HG03039 (cell line): ENCODE results near the gene KRT31.
"Not testable (repeated sequence)": the region's sequence is repeated elsewhere in the genome, so short reads cannot be mapped to it uniquely, and the experiment has no call there.

Source experiments
- ATAC-seq: cut with Tn5 transposase; IDR thresholded peaks from one replicate; pipeline ENCODE4 v1.9.1; 2021; ENCODE audit warnings: mild to moderate bottlenecking, moderate library complexity; ENCODE audit not compliant: unreplicated experiment

The KRT31 gene

DNA sequence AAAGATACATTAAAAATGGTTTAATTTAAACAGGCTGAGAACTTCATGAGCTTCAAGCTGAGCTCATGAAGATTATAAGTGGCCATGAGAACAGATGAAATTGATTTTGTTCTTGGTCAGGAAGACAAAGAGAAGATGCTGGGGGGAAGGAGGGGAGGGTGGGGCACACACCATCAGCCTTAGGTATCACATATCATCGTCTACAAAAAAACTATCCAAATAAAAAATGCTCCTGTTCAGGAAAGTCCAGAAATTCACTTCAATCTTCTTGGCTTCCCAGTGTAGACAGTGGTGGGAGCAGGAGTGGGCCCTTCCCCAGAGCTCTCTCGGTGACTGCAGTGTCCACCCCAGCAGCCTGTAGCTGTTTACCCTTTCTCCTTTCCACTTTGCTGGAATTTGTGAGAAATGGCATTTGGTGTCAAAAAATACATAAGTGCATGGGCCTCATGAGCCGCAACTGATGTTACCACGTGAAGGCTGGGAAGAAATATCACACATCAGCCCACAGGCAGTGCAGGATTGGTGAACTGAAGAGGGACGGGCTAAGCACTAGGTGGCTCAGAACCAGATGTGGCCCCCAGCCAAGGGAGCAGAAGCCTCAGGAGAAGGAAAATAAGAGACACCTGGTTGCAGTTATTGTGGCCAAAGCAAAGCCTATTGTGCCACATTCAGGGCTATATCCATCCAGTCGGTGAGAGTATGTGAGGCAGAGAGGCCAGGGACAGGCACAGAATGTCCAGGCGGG is 20.9 kb upstream of the KRT31 start:
- ATAC-seq: no peak

DNA sequence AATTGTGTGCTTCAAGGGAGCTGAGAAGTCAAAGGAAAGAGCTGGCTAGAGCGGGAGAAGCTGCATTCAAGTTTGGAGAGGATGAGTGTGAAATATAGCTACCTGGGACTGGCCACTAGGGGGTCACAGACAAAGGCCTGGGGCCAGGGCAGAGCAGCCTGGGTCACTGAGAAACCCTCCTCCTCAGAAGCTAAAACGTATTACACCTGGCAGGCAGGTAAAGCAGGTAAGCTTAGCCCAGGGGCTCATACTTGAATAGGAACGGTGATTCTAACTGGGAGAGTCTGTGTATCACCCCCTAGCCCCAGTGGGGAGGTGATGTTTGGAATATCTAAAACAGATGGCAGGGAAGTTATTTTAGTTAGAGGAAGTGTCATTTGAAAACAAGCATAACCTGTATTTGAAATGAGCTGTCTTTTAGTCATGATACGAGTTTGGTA is 20.2 kb upstream of the KRT31 start:
- no peak for ATAC-seq

DNA sequence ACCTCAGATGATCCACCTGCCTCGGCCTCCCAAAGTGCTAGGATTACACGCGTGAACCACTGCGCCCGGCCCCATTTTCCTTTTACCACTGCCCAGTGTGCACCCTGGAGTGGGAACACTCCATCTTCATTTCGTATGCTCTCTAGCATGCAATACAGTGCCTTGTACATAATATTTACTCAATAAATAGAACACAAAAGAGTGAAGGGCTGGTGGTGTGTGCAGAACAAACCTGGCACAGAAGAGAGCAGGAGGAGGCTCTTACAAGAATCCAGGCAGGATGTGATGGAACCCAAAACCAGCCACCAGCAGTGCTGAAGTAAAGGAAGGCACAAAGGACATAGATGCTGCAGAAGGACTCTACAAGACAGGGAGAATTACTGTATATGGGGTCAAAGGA is 19.7 kb upstream of the KRT31 start:
- no peak for ATAC-seq

DNA sequence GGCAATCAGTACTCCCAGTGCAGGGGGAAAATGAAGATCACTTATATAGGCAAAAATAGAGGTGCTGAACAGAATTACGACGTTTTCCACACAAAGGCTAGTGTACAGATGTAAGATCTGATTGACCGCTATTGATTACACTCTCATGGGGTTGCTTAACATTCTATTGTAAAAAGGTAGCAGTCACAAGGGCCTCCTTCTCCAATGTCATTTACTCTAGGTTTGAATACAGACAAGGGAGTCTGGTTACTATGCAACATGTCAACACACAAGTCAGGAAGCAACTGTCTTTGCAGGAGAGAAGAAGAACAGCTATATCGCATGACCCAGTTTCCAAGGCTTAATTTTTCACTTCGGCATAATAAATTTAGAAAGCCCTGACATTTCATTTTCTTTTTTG is 19.1 kb upstream of the KRT31 start:
- no peak for ATAC-seq

DNA sequence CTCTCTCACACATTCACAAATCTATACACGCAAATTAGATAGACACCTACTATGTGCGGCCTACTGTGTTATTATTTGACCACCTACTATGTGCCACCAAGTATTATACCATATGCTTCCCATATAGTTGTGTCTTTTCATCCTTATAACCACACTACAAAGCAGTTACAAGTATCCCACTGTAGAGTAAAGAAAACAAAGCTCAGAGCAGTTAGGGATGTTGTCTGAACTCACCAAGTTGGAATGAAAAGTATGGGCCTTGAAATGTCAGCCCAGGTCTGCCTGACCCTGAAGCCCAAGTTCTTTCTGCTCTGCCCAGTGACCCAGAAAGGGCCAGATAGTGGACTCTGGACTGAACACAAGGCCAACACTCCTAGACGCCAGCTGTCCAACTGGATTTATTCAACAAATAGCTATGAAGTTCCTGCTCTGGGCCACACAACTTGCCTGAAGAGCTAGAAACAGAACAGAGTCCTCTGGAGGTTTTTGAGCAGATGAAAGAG is 18.5 kb upstream of the KRT31 start:
- no peak for ATAC-seq

DNA sequence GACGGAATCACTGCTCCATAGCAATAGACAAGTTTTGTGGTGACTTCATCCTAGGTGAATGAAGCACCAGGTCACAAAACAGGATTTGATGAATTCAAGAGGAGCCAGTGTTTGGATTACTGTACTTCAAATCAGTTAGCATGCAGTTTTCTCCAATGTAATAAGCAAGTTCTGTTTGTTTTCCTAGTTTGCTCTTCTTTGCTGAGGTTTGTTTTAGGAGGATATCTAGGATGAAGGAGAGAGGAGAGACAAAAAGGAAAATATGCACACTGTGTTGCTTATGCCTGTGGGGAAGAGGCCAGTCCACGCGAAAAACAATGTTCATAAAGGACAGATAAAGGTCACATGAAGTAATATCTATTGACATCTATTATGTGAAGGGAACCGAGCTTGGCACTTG is 18.0 kb upstream of the KRT31 start:
- no peak for ATAC-seq

DNA sequence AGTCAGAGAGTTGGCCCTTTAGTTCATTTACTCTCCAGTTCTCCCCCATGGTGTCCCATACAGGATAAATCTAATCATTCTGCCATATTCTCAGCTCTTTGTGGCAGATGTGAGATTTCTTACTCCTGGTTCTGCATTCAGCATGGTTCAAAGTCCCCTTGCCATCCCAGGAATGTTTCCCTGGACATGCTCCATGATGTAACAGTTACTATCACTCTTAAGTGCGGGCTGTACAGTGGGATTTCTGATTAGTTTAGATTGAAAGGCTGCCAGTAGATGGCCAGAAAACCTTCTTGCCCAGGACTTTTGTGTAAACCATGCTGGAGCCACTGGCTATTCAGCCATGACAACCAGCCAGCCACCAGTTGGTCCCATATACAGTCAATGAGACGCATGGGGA is 16.6 kb upstream of the KRT31 start:
- ATAC-seq: no peak

DNA sequence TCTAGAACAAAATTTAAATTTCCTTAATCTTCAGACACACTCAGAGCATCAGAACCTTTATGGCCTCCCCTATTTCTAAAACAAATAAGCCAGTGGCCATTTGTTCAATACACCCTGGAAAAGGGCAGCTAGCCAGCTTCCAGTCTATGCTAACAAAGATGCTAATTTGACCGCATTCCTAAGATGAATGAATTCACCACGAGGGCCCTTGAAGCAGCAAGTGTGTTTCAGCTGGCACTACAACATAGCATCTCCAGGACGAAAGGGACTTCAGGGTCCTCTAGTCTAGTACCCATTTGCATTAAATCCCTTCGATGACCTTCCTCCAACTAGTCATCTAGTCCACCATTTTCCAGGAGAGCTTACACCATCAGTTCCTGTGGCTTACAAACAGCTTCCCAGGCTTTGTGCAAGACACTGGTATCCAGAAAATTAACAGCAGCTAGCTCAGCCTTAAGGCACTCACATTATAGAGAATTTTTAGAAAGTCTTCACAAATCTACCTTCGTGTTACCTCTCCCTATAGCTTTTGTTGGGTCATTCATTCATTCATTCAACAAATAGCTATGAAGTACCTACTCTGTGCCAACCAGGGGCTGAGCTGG is 16.0 kb upstream of the KRT31 start:
- no peak for ATAC-seq

DNA sequence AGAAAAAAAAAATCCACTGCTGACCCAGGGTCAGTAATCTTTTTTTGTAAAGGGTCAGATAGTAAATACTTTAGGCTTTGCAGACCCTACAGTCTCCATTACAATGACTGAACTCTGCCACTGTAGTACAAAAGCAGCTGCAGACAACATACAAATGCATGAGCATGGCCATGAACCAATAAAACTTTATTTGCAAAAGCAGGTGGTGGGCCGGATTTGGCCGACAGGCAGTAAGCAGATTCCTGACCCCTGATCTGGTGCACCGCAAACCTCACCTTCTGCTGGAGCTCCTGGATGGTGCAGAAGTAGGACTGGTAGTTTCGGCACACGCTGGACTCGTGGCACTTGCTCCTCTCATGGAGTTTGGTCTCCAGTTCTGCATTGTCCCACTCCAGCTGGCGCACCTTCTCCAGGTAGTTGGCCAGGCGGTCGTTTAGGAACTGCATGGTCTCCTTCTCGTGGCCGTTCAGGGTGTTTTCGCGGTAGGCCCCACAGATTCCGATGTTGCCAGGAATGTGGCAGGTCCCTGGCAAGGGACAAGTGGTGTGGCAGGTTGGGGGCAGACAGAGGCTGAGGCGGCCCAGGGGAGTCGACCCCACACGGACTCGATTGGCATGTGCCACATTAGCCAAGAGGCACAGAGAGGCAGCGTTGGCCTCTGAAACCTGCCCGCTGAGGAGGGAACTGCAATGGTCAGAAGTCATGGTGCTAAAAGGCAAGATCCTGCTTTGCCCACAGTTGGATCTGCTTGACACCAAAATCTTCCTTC is 13.8 kb upstream of the KRT31 start:
- no peak for ATAC-seq

DNA sequence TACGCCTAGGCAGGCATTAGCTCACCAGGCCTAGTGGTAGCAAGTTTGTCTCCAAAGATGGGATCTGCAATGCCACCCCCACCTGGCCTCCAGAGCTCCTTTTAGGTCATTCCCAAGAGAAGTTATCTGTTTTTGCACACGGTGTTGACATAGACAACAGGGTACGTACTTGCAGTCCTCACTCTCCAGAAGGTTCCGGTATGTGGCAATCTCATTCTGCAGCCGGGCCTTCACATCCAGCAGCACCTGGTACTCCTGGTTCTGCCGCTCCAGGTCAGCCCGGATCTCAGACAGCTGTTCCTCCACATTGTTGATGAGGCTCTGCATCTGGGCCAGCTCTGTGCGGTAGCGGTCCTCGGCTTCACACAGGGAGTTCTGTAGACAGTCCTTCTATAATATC is 9.8 kb upstream of the KRT31 start:
- no peak for ATAC-seq

DNA sequence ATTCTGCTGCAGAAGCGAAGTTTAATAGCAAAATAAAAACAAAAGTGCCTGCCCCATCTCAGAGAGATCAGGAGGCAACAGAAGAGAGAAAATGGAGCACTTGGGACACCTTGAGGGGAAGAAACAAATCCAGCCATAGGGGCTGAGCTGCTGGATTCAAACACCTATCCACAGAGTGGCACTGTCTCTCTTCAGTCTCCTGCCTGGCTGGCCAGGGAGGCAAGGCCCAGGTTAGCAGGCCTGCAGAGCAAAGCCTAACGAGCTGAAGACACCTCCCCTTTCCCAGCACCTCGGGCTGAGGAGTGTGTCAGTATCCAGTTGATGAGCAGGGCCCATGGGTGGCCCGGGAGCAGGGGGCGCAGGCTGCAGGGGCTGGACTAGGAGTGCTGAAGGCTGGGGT is 8.8 kb upstream of the KRT31 start:
- no peak for ATAC-seq

DNA sequence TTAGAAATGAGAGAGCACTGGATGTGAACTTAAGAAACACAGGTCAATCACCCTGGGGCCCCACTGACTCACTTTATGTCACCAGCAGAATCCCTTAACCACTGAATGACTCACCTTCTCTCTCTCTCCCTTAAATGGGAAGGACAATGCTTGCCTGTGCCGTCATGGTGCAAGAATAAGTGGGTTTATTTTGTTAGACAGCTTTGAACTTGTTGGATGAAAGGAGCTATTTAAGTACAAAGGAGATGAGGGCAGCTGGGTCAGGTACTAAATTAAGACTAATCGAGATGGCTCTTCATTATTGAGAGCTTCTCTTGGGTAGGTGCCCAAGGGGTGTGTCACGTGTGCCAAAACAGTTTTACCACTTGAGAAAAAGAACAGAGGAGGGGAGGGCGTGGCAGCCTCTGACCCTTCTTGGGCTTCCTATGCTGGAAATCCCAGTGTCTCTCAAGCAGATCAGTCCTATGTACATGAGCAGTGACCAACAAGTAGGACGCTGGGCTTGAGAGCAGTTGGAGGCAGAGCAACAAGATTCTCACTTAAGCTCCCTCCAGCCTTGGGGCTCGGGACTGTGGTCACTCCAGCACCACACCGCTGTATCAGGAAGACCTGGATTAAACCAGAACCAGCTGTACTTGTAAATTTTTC is 6.7 kb upstream of the KRT31 start:
- no peak for ATAC-seq

DNA sequence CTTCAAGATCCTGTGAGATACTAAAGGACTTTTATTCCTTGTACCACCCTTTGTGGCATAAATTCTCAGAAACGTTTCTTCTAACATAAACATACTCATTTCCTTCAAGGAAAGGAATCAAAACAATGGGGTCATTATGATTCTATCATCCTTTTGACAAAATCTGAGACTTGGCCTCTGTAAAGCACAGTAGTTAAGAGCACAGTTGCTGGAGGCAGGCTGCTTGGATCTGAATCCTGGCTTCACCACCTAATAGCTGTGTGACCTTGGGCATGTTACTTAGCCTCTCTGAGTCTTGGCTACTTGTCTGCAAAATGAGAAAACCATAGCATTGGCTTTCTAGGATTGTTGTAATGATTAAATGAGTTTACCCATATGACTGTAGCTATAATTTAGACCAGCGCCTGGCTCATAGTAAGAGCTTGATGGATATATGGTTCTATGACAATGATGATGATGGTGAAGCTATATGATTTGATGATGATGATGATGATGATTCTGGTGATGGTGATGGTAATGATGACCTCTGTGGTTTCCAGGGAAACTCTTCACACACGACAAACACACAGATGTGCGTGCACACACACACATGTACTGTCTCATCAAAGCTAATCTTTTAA is 6.1 kb upstream of the KRT31 start:
- no peak for ATAC-seq

DNA sequence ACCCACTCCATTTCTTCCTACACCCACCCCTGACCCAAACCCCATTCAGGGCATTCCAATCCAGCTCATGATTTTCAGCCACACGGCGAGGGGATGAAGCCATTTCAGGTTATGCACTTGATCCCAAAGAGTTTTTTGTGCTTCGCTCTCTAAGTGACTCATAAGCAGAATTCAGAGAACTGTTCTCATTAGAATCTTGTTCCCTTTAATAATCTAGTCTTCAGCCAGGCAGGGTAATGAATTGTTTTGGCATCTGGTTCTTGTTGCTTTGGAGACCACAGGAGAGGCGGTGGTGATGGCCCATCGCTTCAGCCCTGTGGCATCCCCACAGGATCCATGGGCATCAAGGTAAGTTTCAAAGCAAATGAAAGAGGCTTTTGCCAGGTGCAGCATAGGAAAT is 4.8 kb upstream of the KRT31 start:
- ATAC-seq: no peak

DNA sequence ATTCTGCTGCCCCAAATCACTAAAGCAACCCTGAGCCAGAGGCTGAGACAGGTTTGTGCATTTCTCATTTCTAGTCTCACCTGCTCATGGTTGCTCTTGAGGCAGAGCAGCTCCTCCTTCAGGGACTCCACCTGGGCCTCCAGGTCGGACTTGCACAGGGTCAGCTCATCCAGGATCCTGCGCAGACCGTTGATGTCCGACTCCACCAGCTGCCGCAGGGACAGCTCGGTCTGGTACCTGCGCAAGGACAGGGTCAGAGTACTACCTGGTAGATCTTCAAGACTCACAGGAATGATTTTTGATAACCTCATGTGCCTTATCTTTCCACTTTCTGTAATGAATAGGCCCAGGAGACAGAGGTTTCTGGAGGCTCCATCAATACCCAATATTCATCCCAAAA is 1.1 kb downstream of the KRT31 start:
- ATAC-seq: no peak

DNA sequence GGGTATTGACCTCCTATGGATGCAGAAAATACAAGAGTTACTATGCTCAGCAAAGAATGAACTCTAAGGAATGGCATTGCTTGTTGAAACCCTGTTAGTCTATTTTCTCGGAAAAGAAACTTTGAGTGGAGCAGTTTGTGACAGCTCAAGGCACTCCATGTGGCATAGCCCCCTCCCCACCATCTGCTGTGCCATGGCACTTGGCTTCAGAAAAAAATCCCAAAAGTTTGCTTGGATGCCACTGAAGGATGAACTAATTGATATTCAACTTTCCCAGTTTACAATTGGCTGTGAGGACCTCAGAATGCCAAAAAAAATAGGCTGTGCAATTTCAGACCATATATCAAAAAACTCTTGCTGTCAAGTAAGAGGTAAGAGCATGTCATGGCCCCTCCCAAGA is 1.8 kb downstream of the KRT31 start:
- no peak for ATAC-seq

DNA sequence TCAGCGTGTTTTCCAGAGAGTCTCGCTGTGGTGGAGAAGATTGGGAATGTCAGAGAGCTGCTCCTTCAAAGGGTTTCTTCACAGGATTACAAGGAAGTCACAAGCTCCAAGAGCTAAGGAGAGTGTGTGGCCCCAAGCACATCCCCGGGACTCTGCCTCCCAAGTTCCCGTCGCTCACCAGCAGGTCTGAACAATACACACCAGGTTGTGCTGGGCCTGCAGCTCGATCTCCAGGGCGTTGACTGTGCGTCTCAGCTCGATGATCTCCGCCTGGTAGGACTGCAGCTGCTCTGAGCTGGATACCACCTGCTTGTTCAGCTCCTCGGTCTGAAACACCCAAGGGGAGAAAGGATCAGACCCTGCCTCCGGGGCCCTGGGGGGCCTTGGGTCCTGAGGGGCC is 2.4 kb downstream of the KRT31 start:
- not testable (repeated sequence) for ATAC-seq

DNA sequence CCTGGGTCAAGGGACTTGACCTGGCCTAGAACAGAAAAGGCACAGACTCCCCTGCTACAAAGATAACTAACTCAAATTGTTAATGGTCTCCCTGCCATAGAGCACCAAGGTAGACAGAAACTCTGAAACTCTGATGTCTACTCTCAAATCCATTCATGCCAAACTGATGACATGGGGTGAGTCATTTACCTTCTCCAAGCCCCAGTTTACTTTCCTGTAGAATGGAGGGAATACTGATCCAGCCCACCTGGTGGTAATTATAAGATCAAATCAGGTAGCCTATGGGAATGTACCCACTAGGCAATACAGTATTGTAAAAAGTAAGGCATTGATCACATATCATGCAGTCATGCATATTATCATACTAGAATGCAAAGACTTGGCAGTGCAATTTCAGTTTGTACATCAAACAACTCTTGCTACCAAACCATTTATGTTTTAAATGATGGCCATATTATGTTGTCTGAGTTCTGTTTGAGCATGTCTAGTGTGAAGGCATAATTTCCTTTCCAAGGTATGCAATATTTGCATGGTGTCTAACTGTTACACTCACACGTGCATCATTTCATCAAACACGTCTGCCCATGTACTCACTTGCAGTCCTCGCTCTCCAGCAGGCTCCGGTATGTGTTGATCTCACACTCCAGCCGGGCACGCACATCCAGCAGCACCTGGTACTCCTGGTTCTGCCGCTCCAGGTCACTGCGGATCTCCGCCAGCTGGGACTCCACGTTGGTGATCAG is 3.0 kb downstream of the KRT31 start:
- ATAC-seq: no peak

DNA sequence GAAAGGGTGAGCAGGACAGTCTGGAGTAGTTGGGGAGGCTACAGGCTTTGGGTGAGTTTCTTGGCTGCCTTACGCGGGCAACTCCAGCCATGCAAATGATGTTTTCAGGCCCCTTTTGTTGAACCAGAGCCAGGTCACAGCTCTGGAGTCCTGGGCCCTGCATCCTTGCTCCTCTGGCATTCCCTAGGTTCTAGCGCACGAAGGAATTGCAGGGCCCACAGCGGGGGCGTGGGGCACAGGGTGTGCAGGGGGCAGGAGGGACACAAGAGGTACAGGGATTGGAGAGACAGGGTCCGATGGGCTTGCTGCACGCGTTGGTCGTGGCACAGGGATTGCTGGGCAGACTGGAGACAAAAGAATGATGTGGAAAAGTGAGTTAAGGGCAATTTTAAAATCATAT is 3.6 kb downstream of the KRT31 start:
- ATAC-seq: no peak

DNA sequence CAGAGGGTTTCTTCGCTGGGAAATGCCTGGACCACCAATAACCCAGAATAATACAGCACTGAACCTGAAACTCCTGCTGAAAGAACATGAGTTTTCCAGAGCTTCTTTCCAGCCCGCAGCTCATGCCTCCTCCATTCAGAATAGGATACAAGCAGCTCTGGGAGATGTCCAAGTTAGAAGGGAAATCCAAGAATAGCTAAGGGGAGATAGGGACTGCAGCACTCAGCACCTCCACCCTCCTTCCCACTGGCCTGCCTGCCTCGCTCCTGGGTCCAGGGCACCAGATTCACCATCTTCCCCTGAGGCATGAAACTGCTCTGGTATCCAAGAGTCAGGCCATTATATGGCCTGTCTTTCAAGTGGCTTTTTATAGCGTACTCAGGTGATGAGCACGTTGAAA is 4.1 kb downstream of the KRT31 start:
- ATAC-seq: no peak
